ENCODE results near the gene SMYD3. TPM values are rescaled to one million over a fixed set of nuclear protein-coding genes. Genes with fewer than 3 reads are reported as not detected.

SMYD3 gene
- total RNA-seq, 1 experiment from 2014 or later, result 17.4 TPM

- ATAC-seq (no peak), DNase-seq (ENCODE audit: low read depth, low spot score) (no peak)
- Histone ChIP-seq H3K27me3 (ENCODE audit: control insufficient read depth, insufficient read depth, low read length) (no peaks in the 10 kb centered on the region), H3K36me3 (ENCODE audit: control insufficient read depth, insufficient read depth, low read length) (no peaks in the 10 kb centered on the region), H3K4me3 (ENCODE audit: low read depth in 2 of 2, low read length in 2 of 2) (no peak overlapping the region), H3K4me1 (ENCODE audit: control insufficient read depth, insufficient read depth, low read length) (no peaks in the 10 kb centered on the region), H3K9me3 (ENCODE audit: control insufficient read depth, insufficient read depth, low read depth, low read length) (no peaks in the 10 kb centered on the region), H3K27ac (ENCODE audit: low read length) (no peak overlapping the region)
- POLR2A ChIA-PET, result no interaction called here
- no TSS peak for BruUV-seq (replicated peaks)
- CTCF ChIA-PET, result no interaction called here
- TF ChIP-seq TCF7L2 (IDR thresholded peaks at IDR 0.05; ENCODE audit: low read depth, low read length) (no peak), POLR2AphosphoS5 (IDR thresholded peaks at IDR 0.05; ENCODE audit: low read depth, low read length) (no peak)
- intact Hi-C loops (cut with micrococcal nuclease; ENCODE audit: unreplicated experiment), result no loop called here
- in situ Hi-C loops (cut with HindIII; ENCODE audit: low pct_unique_long_range_greater_than_20kb, low sequenced_read_pairs), result no loop called here
Observed at GRCh38 chr1:246096356-246096755, 410.7 kb downstream of the SMYD3 start.

DNA sequence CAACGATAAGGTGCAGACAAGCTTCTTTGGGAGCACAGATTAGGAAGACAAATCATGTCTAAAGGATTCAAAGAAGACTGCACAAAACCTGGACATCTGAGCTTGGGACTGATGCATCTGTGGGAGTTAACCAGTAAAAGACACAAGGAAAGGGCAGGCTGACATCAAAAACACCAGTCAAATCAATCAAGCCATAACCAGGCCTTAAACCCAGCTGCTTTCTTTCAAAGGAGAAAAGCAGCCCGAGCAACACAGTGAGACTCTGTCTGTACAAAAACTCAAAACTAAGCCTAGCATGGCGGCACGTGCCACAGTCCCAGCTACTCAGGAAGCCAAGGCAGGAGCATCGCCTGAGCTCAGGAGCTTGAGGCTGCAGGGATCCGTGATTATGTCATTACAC lies 411.6 kb downstream of the SMYD3 start:
- Histone ChIP-seq H3K27ac (ENCODE audit: low read length) (no peak overlapping the region), H3K27me3 (ENCODE audit: control insufficient read depth, insufficient read depth, low read length) (no peaks in the 10 kb centered on the region), H3K9me3 (ENCODE audit: control insufficient read depth, insufficient read depth, low read depth, low read length) (no peaks in the 10 kb centered on the region), H3K4me3 (ENCODE audit: low read depth in 2 of 2, low read length in 2 of 2) (no peak overlapping the region), H3K36me3 (ENCODE audit: control insufficient read depth, insufficient read depth, low read length) (no peaks in the 10 kb centered on the region), H3K4me1 (ENCODE audit: control insufficient read depth, insufficient read depth, low read length) (no peaks in the 10 kb centered on the region)
- CTCF ChIA-PET, result no interaction called here
- BruUV-seq (replicated peaks), result no TSS peak
- ATAC-seq (no peak), DNase-seq (ENCODE audit: low read depth, low spot score) (no peak)
- intact Hi-C loops (cut with micrococcal nuclease; ENCODE audit: unreplicated experiment), result no loop called here
- POLR2A ChIA-PET, result no interaction called here
- in situ Hi-C loops (cut with HindIII; ENCODE audit: low pct_unique_long_range_greater_than_20kb, low sequenced_read_pairs), result no loop called here
- TF ChIP-seq SIN3A (IDR thresholded peaks at IDR 0.05; ENCODE audit: borderline replicate concordance, insufficient read depth, low read depth, low read length), result no peak
- TF ChIP-seq REST (IDR thresholded peaks at IDR 0.05; ENCODE audit: insufficient read depth in 1 of 2, low read depth in 2 of 2, low read length in 1 of 2), result no peak

GRCh38 chr1:246093230-246093629 lies 413.8 kb downstream of the SMYD3 start:
- H3K9me3 ChIP-seq (ENCODE audit: control insufficient read depth, insufficient read depth, low read depth, low read length), result no peaks in the 10 kb centered on the region
- in situ Hi-C loops (cut with HindIII; ENCODE audit: low pct_unique_long_range_greater_than_20kb, low sequenced_read_pairs) (no loop called here), intact Hi-C loops (cut with micrococcal nuclease; ENCODE audit: unreplicated experiment) (no loop called here)
- ChIA-PET CTCF (no interaction called here), POLR2A (no interaction called here)
- ATAC-seq (no peak), DNase-seq (ENCODE audit: low read depth, low spot score) (no peak)
- no peaks in the 10 kb centered on the region for H3K27me3 ChIP-seq (ENCODE audit: control insufficient read depth, insufficient read depth, low read length)
- TF ChIP-seq CTCF (IDR thresholded peaks at IDR 0.05), result no peak
- H3K4me1 ChIP-seq (ENCODE audit: control insufficient read depth, insufficient read depth, low read length), result no peaks in the 10 kb centered on the region
- no TSS peak for BruUV-seq (replicated peaks)
- H3K4me3 ChIP-seq (ENCODE audit: low read depth in 2 of 2, low read length in 2 of 2), result no peak overlapping the region
- H3K36me3 ChIP-seq (ENCODE audit: control insufficient read depth, insufficient read depth, low read length), result no peaks in the 10 kb centered on the region
- H3K27ac ChIP-seq (ENCODE audit: low read length), result no peak overlapping the region

Measured in Panc1 (cell line).